Dedifferentiated amniotic fluid mesenchymal stem cell (primary cell): ENCODE results near the gene PHF1.

Experiments
- DNase-seq: peaks from one replicate; pipeline ENCODE4 v3.0.0-alpha.2; 2016; ENCODE audit errors: extremely low spot score

Gene PHF1

DNA sequence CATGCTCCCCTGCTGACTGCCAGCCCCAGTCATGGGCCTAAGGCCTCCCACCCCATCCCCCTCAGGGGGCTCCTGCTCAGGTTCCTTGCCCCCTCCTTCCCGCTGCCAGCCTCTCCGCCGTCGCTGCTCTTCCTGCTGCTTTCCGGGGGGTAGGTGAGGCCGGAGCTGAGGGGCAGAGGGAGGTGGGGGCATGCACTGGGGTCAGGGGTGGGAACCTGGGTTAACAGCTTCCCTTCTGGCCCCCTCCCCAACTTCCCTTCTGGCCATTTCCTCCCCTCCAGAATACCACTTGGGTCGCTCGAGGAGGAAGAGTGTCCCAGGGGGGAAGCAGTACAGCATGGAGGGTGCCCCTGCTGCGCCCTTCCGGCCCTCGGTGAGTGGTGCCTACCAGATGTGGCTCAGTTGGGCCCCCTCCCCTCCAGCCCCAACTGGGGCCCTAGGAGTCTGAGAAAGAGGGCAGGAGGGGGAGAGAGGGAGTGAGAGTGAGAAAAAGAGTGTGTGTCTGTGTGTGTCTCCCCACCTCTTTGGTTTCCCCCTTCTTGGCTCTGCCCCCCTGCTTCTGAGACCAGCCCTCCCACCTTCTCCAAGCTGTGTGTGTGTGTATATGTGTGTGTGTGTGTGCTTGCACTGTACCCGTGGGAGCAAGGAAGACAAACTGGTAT is 21.2 kb downstream of the PHF1 start:
- no peak for DNase-seq

DNA sequence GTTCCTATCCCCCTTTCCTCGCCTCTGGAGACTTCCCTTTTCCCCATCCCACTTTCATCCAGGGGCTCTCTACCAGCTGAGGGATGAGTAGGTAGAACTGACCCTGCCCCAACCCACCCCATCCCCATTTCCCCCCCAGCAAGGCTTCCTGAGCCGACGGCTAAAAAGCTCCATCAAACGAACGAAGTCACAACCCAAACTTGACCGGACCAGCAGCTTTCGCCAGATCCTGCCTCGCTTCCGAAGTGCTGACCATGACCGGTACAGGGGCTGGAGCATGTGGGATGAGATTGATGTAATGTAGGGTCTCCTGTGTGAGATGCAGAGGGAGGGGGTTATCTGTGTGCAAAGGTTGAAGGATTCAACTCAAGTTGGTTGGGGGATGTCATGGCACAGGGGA is 21.7 kb downstream of the PHF1 start:
- DNase-seq, result no peak

DNA sequence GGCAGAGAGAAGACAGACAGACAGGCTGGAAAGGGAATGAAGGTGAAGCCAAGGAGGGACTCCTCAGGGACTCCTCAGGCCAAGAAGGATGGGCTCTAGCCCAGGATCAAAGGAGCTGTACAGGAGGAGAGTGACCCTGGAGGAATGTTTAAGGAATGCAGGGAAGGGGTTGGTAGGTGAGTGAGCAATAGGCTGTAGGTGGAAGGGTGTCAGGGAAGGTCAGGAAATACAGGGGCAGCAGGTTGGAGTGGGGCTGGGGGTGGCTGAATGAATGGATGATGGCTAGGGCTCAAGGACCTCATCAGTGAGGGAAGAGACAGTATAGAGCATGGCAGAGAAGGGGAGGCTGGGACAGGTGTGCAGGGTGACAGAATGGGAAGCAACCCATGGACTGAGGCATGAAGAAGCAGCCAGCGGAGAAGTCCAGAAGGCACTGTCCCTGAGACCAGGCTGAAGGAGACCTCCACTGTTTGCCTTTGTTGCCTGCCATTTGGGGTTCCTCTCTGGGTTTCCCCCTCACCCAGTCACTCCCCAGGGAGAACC is 22.3 kb downstream of the PHF1 start:
- DNase-seq, result no peak

DNA sequence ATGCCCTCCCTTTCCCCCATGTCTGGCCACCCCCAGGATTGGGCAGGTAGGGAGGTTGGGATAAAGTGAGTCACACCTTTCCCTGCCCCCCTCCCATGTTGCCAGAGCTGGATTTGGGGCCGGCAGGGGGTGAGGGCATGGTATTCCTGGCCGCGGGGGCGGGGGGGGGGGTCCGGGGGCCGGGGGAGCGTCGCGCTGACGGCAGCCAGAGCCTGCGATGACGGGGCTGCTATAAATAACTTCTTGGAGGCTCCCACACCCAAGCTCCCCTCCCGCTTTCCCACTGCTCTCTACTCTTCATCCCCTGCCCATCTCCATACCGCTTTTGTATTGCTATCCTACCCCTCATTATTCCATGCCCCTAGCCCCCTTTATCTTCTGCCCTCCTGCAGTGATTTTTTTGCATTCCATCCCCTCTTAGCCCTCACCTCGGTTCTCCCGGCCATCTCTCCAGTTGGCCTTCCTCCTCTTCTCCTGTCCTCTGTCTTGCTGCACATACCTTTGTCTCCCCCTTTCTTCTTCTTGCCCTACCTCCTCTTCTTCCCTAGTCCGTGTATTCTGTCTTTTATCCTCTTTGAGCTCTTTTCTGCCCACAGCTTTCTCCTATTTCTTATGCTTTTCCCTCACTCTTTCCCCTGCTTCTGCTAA is 22.9 kb downstream of the PHF1 start:
- no peak for DNase-seq

DNA sequence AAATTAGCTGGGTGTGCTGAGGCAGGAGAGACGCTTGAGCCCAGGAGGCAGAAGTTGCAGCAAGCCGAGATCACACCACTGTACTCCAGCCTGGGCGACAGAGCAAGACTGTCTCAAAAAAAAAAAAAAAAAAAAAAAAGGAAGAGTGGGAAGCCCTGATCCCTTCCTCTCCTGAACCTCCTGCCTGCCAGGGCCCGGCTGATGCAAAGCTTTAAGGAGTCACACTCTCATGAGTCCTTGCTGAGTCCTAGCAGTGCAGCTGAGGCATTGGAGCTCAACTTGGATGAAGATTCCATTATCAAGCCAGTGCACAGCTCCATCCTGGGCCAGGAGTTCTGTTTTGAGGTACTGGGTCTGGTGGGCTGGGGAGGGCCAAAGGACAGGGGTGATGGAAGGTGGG is 24.1 kb downstream of the PHF1 start:
- no peak for DNase-seq

DNA sequence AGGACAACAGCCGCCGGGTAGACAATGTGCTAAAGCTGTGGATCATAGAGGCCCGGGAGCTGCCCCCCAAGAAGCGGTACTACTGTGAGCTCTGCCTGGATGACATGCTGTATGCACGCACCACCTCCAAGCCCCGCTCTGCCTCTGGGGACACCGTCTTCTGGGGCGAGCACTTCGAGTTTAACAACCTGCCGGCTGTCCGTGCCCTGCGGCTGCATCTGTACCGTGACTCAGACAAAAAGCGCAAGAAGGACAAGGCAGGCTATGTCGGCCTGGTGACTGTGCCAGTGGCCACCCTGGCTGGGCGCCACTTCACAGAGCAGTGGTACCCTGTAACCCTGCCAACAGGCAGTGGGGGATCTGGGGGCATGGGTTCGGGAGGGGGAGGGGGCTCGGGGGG is 26.9 kb downstream of the PHF1 start:
- DNase-seq, result no peak

DNA sequence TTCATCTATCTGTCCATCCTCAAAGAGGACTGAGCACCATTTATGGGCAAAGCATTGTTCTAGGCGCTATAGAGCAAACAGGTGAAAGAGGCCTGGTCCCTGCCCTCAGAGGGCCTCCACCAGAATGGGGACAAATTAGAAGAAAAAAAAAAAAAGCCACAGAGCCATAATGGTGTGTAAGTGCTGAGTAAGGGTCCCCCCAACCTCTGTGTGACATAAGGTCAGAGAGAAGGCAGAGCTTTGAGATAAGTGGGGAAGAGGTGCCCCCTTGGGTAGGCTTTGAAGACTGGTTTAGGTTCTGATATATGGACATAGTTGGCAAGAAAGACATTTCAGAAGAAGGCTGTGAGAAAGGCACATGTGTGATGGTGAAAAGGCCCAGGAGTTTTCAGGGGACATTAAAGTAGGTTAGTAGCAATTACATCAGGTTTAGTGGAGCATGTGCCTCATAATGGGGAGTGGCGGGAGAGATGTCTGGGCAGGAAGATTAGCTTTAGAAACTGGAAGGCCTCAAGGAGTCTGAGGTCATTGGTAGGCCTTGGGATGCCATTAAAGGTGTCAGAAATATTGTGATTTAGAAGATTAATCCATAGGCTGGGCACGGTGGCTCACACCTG is 28.3 kb downstream of the PHF1 start:
- no peak for DNase-seq

DNA sequence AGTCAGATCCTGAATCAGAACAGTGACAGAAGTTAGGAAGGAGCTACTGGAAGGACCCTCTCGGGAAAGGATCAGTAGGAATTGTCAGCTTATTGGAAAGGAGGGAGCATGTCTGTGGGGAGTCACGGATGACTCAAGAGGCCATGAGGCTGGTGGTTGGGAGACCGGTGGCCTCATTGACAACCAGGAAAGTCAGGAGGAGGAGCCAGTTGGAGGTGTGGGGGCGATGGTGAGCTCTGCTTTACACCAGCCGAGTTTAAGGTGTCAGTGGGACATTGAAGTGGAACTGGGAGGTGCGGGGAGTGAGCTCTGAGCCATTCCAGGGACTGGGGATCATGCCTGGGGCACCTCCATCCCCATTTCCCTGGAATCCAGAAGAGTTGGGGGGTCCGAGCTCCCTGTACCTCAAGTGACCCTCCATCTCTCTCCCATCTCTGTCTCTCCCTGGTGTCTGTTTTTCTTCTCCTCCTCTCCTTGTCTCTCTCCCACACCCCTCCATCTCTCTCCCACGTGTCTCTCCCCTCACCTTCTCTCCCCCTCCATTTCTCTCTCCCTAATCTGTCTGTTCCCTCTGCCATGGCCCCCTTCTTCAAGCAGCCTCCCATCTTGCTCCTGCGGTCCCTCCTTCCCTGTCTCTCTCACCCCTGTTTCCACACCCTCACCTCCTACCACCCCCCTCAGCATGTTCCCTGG is 29.3 kb downstream of the PHF1 start:
- DNase-seq, result no peak

DNA sequence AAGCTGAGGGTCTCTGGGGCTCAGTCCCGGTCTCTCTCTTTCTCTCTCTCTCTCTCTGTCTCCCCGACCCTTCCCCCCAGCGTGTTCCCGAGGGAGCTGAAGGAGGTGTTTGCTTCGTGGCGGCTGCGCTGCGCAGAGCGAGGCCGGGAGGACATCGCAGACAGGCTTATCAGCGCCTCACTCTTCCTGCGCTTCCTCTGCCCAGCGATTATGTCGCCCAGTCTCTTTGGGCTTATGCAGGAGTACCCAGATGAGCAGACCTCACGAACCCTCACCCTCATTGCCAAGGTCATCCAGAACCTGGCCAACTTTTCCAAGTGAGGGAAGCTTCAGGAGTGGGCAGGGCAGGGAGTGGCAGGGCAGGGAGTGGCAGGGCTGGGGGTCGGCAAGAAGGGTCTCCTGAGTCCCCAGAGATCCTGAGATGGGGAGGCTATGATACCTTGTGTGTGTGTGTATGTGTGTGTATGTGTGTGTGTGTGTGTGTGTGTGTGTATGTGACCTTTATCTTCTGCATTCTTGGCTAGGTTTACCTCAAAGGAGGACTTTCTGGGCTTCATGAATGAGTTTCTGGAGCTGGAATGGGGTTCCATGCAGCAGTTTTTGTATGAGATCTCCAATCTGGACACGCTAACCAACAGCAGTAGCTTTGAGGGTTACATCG is 30.0 kb downstream of the PHF1 start:
- DNase-seq, result no peak

DNA sequence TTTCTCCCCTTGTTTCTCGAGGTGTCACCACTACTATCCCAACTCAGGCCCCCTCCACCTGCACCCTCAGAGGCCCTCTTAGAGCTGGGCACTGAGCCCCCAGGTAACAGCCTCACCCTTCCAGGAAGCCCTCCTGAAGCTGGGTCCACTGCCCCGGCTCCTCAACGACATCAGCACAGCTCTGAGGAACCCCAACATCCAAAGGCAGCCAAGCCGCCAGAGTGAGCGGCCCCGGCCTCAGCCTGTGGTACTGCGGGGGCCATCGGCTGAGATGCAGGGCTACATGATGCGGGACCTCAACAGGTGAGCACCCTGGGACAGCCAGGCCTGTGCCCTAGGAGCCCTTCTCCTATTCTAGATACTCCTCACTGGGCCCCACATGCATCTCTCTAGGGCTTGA is 30.6 kb downstream of the PHF1 start:
- no peak for DNase-seq

DNA sequence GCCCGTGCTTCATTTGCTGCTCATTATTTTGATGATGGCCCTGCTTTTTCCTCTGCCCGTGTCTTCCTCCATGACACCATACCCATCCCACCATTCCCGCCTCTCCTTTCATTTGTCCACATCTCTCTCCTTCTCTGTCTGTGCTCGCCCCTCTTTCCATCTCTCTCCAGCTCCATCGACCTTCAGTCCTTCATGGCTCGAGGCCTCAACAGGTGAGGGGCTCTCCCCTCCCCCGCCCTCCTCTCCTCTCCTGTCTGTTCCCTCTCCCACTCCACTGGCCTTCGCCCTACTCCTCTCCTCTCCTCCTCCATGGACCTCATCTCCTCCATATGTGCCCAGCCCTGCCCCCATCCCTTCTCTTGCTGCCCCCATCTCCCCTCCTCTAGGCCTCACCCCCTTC is 31.5 kb downstream of the PHF1 start:
- DNase-seq, result no peak

DNA sequence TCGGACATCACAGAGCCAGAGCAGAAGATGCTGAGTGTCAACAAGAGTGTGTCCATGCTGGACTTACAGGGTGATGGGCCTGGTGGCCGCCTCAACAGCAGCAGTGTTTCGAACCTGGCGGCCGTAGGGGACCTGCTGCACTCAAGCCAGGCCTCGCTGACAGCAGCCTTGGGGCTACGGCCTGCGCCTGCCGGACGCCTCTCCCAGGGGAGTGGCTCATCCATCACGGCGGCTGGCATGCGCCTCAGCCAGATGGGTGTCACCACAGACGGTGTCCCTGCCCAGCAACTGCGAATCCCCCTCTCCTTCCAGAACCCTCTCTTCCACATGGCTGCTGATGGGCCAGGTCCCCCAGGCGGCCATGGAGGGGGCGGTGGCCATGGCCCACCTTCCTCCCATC is 32.2 kb downstream of the PHF1 start:
- DNase-seq, result no peak

DNA sequence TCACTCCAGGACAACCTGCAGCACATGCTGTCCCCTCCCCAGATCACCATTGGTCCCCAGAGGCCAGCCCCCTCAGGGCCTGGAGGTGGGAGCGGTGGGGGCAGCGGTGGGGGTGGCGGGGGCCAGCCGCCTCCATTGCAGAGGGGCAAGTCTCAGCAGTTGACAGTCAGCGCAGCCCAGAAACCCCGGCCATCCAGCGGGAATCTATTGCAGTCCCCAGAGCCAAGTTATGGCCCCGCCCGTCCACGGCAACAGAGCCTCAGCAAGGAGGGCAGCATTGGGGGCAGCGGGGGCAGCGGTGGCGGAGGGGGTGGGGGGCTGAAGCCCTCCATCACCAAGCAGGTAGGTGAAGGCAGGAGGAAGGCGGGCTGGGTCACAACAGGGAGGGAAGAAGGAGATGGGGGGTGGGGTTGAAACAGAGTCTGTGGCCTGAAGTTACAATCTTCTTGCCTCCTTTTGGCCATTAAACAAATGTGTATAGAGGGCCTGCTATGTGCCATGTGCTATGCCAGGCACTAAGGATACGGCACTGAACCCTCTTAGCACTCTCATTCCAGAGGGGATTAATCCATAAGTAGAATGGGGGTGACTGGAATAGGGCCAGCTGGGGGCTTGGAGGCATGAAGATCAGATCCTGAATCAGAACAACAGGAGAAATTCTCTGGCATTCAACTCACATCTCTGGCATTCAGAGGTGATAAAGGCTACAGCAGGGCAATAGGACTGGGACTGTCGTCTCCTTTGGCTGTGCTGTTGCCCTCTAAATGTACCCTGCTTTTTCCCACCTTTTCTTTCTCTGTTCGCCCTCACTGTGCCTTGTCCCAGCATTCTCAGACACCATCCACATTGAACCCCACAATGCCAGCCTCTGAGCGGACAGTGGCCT is 33.0 kb downstream of the PHF1 start:
- DNase-seq, result no peak

DNA sequence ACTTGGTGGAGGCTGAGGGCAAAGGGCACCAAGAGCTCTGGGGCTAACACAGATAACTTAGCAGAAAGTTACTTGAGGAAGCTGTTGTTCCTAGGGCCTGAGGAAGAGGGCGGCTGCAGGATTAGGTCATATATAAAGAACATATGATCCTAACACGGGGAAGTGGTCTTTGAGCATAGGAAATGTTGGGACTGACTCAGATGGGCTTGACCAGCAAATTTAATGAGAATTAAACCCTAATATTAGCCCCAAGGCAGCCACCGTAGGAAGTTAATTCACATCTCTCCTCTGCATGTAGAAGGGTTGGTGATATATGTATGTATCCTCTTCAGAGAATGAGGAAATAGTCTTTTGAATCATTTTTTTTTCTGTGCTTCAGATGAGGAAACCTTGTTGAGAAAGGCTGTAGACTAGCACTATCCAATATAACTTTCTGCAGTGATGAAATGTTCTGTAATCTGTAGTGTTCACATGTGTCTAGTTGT is 34.3 kb downstream of the PHF1 start:
- DNase-seq, result no peak

DNA sequence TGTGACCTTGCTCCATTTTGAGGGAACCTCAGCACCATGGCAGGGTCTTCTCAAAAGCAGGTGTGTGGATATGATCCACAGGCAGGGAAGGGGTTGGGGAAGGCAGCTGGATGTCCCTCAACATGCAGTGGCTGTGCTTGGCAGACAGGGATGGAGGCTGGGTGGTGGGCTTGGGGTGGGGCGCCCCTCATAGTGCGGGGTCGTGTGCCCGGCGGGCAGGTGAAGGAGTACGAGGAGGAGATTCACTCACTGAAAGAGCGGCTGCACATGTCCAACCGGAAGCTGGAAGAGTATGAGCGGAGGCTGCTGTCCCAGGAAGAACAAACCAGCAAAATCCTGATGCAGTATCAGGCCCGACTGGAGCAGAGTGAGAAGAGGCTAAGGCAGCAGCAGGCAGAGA is 35.5 kb downstream of the PHF1 start:
- no peak for DNase-seq

DNA sequence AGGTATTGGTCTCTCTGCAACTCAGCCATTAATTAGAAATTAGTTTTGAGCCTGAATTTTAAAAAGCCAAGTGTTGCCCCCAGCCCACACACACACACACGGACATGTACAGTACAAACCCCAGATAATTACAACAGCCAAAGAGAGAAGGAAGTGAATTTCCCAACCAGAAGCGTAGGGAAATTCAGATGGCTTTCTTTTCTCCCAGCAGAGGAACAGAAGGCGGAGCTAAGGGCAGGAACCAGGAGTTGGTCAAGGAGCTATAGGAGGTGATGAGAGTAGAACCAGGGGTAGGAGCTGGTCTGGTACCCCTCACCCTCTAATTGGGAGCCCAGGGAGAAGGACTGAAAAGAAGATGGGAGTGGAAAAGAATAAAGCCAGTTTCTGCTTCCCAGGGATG is 39.6 kb downstream of the PHF1 start:
- no peak for DNase-seq

DNA sequence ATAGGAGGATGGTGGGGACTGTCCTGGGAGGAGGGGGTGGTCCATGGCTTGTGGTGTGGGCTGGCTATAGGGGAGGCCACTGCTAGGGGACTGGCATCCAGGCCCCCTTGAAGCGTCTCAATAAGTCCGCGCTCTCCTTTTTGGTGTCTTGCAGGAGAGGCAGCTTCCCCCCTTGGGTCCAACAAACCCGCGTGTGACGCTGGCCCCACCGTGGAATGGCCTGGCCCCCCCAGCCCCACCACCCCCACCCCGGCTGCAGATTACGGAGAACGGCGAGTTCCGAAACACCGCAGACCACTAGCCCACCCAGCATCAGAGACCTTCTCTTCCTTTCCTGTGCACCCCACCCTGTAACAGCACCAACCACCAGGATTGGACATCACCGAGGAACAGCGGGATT is 40.8 kb downstream of the PHF1 start:
- no peak for DNase-seq

DNA sequence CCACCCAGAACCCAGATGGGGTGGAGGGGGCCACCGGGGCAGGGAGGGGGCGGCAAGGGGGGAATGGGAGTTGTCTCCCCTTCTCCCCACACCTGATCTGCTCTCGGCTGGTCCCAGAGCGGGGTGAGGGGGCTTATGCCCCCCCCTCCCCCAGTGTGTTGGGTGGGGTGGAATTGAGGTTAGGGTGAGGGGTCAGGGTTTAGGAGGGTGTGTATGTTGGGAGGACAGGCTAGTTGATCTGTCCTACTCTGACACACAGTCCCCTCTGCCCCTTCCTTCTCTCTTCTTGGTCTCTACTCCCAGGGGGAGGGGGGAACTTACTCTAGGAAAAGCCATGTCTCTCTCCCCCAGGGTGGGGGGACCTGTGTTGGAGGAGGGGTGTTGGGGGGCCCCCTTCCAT is 41.7 kb downstream of the PHF1 start:
- DNase-seq, result no peak

DNA sequence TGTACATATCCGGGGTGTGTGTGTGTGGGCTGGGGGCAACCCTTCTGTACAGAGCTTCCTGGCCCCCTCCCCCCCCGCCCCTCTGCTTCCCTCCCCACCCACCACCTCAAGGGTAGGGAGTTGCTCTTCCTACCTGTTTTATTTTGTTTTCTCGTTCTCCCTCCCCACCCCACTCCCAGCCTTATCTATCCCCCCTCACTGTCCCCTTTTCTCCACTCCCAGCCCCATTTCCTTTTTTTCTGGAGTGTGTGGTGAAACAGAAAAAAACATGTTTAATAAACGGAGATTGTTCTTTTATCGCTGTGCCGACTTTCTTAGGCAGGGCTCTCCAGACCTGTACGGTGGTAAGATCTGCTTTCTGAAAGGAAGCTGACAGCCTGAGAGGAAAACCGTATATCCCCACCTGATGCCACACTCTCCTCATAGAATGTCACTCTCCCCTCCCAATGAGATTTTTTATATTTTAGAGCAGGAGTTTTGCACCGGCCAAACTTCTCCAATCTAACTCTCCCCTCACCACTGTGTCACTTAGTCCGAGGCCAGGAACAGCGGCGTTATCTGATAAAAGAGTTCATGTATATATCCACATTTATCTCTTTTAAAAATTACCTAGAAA is 42.7 kb downstream of the PHF1 start:
- no peak for DNase-seq
